Natural killer cell (primary cell): ENCODE data around the gene FLYWCH2. TPM values are rescaled to one million over a fixed set of nuclear protein-coding genes. Genes with fewer than 3 reads are reported as not detected.
"Not testable (repeated sequence)": the region's sequence is repeated elsewhere in the genome, so short reads cannot be mapped to it uniquely, and the experiment has no call there.

Experiments used
- ATAC-seq, 3 donors: fragments of 150-1000 bp in 2 of 3; fragments of 200-7000 bp in 1 of 3; cut with Tn5 transposase; 1 replicate in 1 of 3; 2 replicates in 2 of 3; pipeline ENCODE4 v1.10.0; 2021; ENCODE audit warnings: mild to moderate bottlenecking in 2 of 3, moderate library complexity in 2 of 3
- DNase-seq, 2 donors: peaks; one replicate each; pipeline versions ENCODE4 v3.0.0 to v3.0.0-alpha.2; 2013 to 2021; ENCODE audit warnings: mixed read lengths in 1 of 2
- H3K27ac ChIP-seq: one replicate; pipeline ENCODE4 v1.5.1; 2013; ENCODE audit warnings: mild to moderate bottlenecking, low read length
- H3K27me3 ChIP-seq: one replicate; pipeline ENCODE4 v1.6.1; 2013; ENCODE audit warnings: low read length; ENCODE audit not compliant: control insufficient read depth, insufficient read depth
- H3K36me3 ChIP-seq: one replicate; pipeline ENCODE4 v1.6.1; 2013; ENCODE audit warnings: low read length; ENCODE audit not compliant: control insufficient read depth, insufficient read depth
- H3K4me1 ChIP-seq: one replicate; pipeline ENCODE4 v1.6.1; 2013; ENCODE audit warnings: low read length; ENCODE audit not compliant: control insufficient read depth, insufficient read depth
- H3K4me3 ChIP-seq: one replicate; pipeline ENCODE4 v1.5.1; 2013; ENCODE audit warnings: low read length
- H3K9me3 ChIP-seq: one replicate; pipeline ENCODE4 v1.6.1; 2013; ENCODE audit warnings: low read length; ENCODE audit not compliant: control insufficient read depth, insufficient read depth
- H3K27ac Mint-ChIP-seq, 2 donors: one replicate each; pipeline ENCODE4 v1.8.0; 2022; ENCODE audit warnings: mild to moderate bottlenecking in 2 of 2, mixed read lengths in 2 of 2, moderate library complexity in 1 of 2
- H3K27me3 Mint-ChIP-seq, 2 donors: one replicate each; pipeline ENCODE4 v1.8.0; 2022; ENCODE audit warnings: low read depth in 2 of 2, mixed read lengths in 2 of 2
- H3K36me3 Mint-ChIP-seq: one replicate; pipeline ENCODE4 v1.8.0; 2022; ENCODE audit warnings: mixed read lengths
- H3K4me1 Mint-ChIP-seq, 2 donors: one replicate each; pipeline ENCODE4 v1.8.0; 2022; ENCODE audit warnings: mixed read lengths in 2 of 2
- H3K4me3 Mint-ChIP-seq: one replicate; pipeline ENCODE4 v1.8.0; 2022; ENCODE audit warnings: mild to moderate bottlenecking, moderate library complexity, mixed read lengths
- H3K9me3 Mint-ChIP-seq, 2 donors: one replicate each; pipeline ENCODE4 v1.8.0; 2022; ENCODE audit warnings: mixed read lengths in 2 of 2
- WGBS: methylation state at CpG from one replicate; pipeline ENCODE4 v1.1.7; 2013; ENCODE audit warnings: missing lambda C conversion rate; ENCODE audit not compliant: insufficient coverage; 5-methylcytosine and 5-hydroxymethylcytosine counted together
- intact Hi-C: fragments of 100-400 bp; cut with micrococcal nuclease; formaldehyde crosslinking; loops from one replicate; pipeline ENCODE4 v1.14.2; 2022
- total RNA-seq, 4 donors: library from RNA; stranded (reverse); fragments of 120-200 nt in 1 of 4; gene quantifications; one replicate each; pipeline versions ENCODE4 v1.2.3 to v1.2.4, GENCODE V29; 2013 to 2022
- TF ChIP-seq, protein P1 (sequence below): fragments of 200-600 bp; IDR thresholded peaks from one replicate; pipeline ENCODE4 v1.8.0; 2022; ENCODE audit warnings: antibody characterized with exemption

FLYWCH2 gene
- total RNA-seq, 3 donors from 2014 or later (not counting 1 experiment from before 2014, with no cell fraction given) = 12.0 to 12.7 (median 12.6) TPM

DNA sequence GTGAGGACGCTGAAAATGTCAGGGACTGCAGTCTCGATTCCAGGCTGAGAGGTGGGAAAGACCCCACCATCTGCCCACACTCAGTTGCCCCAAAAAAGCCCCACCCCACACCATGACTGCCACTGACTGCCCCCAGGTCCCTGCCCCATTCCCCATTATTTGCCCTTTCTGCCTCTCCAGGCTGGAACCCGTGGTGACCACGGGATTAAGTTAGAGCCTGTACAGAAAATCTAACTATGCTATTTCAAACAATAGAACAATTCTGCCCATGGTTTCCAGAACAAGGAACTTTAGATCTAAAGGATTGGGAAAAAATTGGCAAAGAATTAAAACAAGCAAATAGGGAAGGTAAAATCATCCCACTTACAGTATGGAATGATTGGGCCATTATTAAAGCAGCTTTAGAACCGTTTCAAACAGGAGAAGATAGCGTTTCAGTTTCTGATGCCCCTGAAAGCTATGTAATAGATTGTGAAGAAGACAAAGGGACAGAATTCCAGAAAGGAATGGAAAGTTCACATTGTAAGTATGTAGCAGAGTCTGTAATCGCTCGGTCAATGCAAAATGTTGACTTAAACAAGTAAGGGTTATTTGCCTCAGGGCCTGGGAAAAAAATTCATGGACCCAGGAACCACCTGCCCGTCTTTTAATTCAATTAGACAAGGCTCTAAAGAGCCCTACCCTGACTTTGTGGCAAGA lies 43.1 kb downstream of the FLYWCH2 start:
- Histone ChIP-seq H3K27me3 (no peaks in the 10 kb centered on the region), H3K27ac (no peak overlapping the region), H3K36me3 (peaks cover 16% of the 10 kb centered on the region), H3K9me3 (no peaks in the 10 kb centered on the region), H3K4me3 (no peak overlapping the region), H3K4me1 (peaks cover 7% of the 10 kb centered on the region)
- peaks cover 9 to 16% of the 10 kb centered on the region in 2 donors for H3K4me1 Mint-ChIP-seq
- 83% methylated on average over 9 of the region's 9 CpGs for WGBS
- H3K4me3 Mint-ChIP-seq = no peak overlapping the region
- no peaks in the 10 kb centered on the region for H3K27me3 Mint-ChIP-seq
- intact Hi-C loops = loop anchor here (2.0 kb wide), 3 partner anchors 21 to 57 kb away; partner anchors contain the start of gene FLYWCH2
- TF ChIP-seq, protein P1, sequence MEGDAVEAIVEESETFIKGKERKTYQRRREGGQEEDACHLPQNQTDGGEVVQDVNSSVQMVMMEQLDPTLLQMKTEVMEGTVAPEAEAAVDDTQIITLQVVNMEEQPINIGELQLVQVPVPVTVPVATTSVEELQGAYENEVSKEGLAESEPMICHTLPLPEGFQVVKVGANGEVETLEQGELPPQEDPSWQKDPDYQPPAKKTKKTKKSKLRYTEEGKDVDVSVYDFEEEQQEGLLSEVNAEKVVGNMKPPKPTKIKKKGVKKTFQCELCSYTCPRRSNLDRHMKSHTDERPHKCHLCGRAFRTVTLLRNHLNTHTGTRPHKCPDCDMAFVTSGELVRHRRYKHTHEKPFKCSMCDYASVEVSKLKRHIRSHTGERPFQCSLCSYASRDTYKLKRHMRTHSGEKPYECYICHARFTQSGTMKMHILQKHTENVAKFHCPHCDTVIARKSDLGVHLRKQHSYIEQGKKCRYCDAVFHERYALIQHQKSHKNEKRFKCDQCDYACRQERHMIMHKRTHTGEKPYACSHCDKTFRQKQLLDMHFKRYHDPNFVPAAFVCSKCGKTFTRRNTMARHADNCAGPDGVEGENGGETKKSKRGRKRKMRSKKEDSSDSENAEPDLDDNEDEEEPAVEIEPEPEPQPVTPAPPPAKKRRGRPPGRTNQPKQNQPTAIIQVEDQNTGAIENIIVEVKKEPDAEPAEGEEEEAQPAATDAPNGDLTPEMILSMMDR = no peak
- DNase-seq = no peak
- H3K9me3 Mint-ChIP-seq = no peaks in the 10 kb centered on the region
- no peak for ATAC-seq
- H3K36me3 Mint-ChIP-seq = no peaks in the 10 kb centered on the region
- H3K27ac Mint-ChIP-seq = peak overlapping the region in 1 of 2 donors; percentile 46

DNA sequence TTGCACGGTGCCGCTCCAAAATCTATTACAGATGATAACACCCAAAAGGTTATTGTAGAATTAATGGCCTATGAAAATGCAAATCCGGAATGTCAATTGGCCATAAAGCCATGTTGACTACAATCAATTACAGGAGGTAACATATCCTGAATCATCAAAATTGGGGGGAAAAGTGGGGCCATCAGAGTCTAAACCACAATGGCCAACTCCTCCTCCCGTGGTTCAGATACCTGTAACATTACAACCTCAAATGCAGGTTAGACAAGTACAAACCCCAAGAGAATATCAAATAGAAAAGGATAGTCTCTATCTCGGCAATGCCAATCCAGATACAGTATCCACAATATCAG lies 43.6 kb downstream of the FLYWCH2 start:
- no peaks in the 10 kb centered on the region for H3K27me3 ChIP-seq
- H3K9me3 Mint-ChIP-seq = no peaks in the 10 kb centered on the region
- no peaks in the 10 kb centered on the region for H3K36me3 Mint-ChIP-seq
- H3K27ac Mint-ChIP-seq = peak overlapping the region in 1 of 2 donors; percentile 46
- no peak for DNase-seq
- intact Hi-C loops = loop anchor here (2.0 kb wide), 3 partner anchors 22 to 58 kb away; partner anchors contain the start of gene FLYWCH2
- H3K9me3 ChIP-seq = no peaks in the 10 kb centered on the region
- H3K4me1 ChIP-seq = peaks cover 7% of the 10 kb centered on the region
- H3K27me3 Mint-ChIP-seq = no peaks in the 10 kb centered on the region
- TF ChIP-seq, protein P1 = no peak
- H3K4me1 Mint-ChIP-seq = peaks cover 9 to 16% of the 10 kb centered on the region in 2 donors
- peaks cover 16% of the 10 kb centered on the region for H3K36me3 ChIP-seq
- H3K4me3 ChIP-seq = no peak overlapping the region
- ATAC-seq = no peak
- H3K27ac ChIP-seq = no peak overlapping the region
- WGBS = 71% methylated on average over 5 of the region's 5 CpGs
- H3K4me3 Mint-ChIP-seq = no peak overlapping the region

DNA sequence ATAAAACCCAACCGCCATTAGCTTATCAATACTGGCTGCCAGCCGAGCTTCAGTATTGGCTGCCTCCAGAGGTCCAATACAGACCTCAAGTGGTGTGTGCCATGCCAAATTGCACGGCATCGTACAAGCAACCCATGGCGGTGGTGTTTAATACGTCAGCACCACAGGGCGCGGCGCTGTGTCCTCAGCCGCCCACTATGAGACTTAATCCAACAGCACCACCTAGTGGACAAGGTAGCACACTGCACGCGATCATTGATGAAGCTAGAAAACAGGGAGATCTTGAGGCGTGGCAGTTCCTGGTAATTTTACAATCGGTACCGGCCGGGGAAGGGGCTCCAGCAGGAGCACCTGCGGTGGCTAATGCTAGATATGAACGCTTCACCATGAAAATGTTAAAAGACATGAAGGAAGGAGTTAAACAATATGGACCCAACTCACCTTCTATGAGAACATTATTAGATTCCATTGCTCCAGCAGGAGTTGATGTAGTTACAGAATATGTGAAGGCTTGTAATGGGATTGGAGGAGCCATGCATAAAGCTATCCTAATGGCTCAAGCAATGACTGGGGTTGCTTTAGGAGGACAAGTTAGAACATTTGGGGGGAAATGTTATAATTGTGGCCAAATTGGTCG lies 44.1 kb downstream of the FLYWCH2 start:
- peaks cover 9 to 16% of the 10 kb centered on the region in 2 donors for H3K4me1 Mint-ChIP-seq
- ATAC-seq (peak; percentile 100), DNase-seq (peak; percentile 81 to 95)
- 10% methylated on average over 18 of the region's 19 CpGs for WGBS
- intact Hi-C loops = loop anchor here (2.0 kb wide), 3 partner anchors 22 to 58 kb away; partner anchors contain the start of gene FLYWCH2
- Histone ChIP-seq H3K27ac (no peak overlapping the region), H3K27me3 (no peaks in the 10 kb centered on the region), H3K9me3 (no peaks in the 10 kb centered on the region), H3K4me1 (peaks cover 7% of the 10 kb centered on the region), H3K36me3 (peaks cover 16% of the 10 kb centered on the region), H3K4me3 (no peak overlapping the region)
- TF ChIP-seq, protein P1 = peak; percentile 97
- no peaks in the 10 kb centered on the region for H3K9me3 Mint-ChIP-seq
- H3K36me3 Mint-ChIP-seq = no peaks in the 10 kb centered on the region
- no peaks in the 10 kb centered on the region for H3K27me3 Mint-ChIP-seq
- H3K27ac Mint-ChIP-seq = peak overlapping the region in 1 of 2 donors; percentile 46
- H3K4me3 Mint-ChIP-seq = no peak overlapping the region

DNA sequence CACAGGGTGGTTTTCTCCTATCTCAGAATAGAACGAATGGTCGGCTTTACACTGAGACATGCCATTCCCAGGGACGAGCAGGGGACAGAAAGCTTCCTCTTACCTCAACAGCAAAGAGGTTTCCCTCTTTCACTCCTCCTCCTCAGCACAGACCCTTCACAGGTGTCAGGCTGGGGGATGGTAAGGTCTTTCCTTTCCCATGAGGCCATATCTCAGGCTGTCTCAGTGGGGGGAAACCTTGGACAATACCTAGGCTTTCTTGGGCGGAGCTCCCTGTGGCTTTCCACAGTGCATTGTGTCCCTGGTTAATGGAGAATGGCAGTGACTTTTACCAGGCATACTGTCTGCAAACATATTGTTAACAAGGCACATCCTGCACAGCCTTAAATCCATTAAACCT lies 45.1 kb downstream of the FLYWCH2 start:
- H3K36me3 ChIP-seq = peaks cover 10% of the 10 kb centered on the region
- WGBS = 84% methylated on average over 4 of the region's 4 CpGs

More for the DNA sequence above, 45.1 kb downstream of the FLYWCH2 start:
- H3K9me3 Mint-ChIP-seq, DNase-seq, H3K9me3 ChIP-seq, intact Hi-C loops, H3K36me3 Mint-ChIP-seq, H3K27me3 Mint-ChIP-seq, H3K4me3 Mint-ChIP-seq, H3K4me1 ChIP-seq, ATAC-seq, H3K27ac ChIP-seq, H3K27me3 ChIP-seq, H3K4me3 ChIP-seq: not testable (repeated sequence)
- Mint-ChIP-seq H3K27ac (peak overlapping the region in 1 of 2 donors; percentile 46), H3K4me1 (peaks cover 9 to 16% of the 10 kb centered on the region in 2 donors)
